Trophoblast cell (in vitro differentiated cells and primary cell): ENCODE data around the gene GRM8.

ENCODE experiments used
- DNase-seq, 2 donors: peaks; one replicate each; pipeline ENCODE4 v3.0.0-alpha.2; 2016
- H2AFZ ChIP-seq: 2 replicates; pipeline ENCODE4 v1.6.1; 2013; ENCODE audit warnings: low read length, moderate library complexity, mild to moderate bottlenecking; ENCODE audit not compliant: insufficient read depth, poor library complexity
- H2AK5ac ChIP-seq: 2 replicates; pipeline ENCODE4 v1.6.1; 2013; ENCODE audit warnings: mild to moderate bottlenecking, low read length
- H2BK120ac ChIP-seq: 2 replicates; pipeline ENCODE4 v1.6.1; 2013; ENCODE audit warnings: low read length, mild to moderate bottlenecking, moderate library complexity; ENCODE audit not compliant: insufficient read depth, poor library complexity
- H2BK12ac ChIP-seq: 2 replicates; pipeline ENCODE4 v1.6.1; 2013; ENCODE audit warnings: mild to moderate bottlenecking, low read length, moderate library complexity
- H2BK5ac ChIP-seq: 2 replicates; pipeline ENCODE4 v1.6.1; 2013; ENCODE audit warnings: low read length, low read depth, moderate library complexity, mild to moderate bottlenecking; ENCODE audit not compliant: poor library complexity
- H3K14ac ChIP-seq: 2 replicates; pipeline ENCODE4 v1.6.1; 2013; ENCODE audit warnings: mild to moderate bottlenecking, low read length
- H3K18ac ChIP-seq: 2 replicates; pipeline ENCODE4 v1.6.1; 2013; ENCODE audit warnings: mild to moderate bottlenecking, low read length
- H3K23ac ChIP-seq: 2 replicates; pipeline ENCODE4 v1.6.1; 2013; ENCODE audit warnings: low read length
- H3K27ac ChIP-seq: 2 replicates; pipeline ENCODE4 v1.5.1; 2013; ENCODE audit warnings: low read depth, mild to moderate bottlenecking, inconsistent platforms, low read length, moderate library complexity
- H3K27me3 ChIP-seq: 2 replicates; pipeline ENCODE4 v1.6.1; 2013; ENCODE audit warnings: inconsistent platforms, mild to moderate bottlenecking, low read length, moderate library complexity; ENCODE audit not compliant: insufficient read depth
- H3K36me3 ChIP-seq, 2 experiments: 1 replicate in 1 of 2; 2 replicates in 1 of 2; pipeline ENCODE4 v1.6.1; 2013; ENCODE audit warnings: low read length in 2 of 2, mild to moderate bottlenecking in 2 of 2, moderate library complexity in 1 of 2; ENCODE audit not compliant: insufficient read depth in 2 of 2, control insufficient read depth in 1 of 2
- H3K4ac ChIP-seq: 2 replicates; pipeline ENCODE4 v1.6.1; 2013; ENCODE audit warnings: low read depth, mild to moderate bottlenecking, low read length, moderate library complexity
- H3K4me1 ChIP-seq, 2 experiments: 1 replicate in 1 of 2; 2 replicates in 1 of 2; pipeline ENCODE4 v1.6.1; 2013; ENCODE audit warnings: low read length in 2 of 2, mild to moderate bottlenecking in 2 of 2, moderate library complexity in 1 of 2; ENCODE audit not compliant: insufficient read depth in 2 of 2, control insufficient read depth in 1 of 2
- H3K4me2 ChIP-seq: 2 replicates; pipeline ENCODE4 v1.6.1; 2013; ENCODE audit warnings: inconsistent platforms, mild to moderate bottlenecking, low read length, moderate library complexity
- H3K4me3 ChIP-seq: 2 replicates; pipeline ENCODE4 v1.5.1; 2013; ENCODE audit warnings: mild to moderate bottlenecking, low read depth, low read length, inconsistent platforms
- H3K79me1 ChIP-seq: one replicate; pipeline ENCODE4 v1.6.1; 2013; ENCODE audit warnings: low read length
- H3K79me2 ChIP-seq: 2 replicates; pipeline ENCODE4 v1.6.1; 2013; ENCODE audit warnings: low read length, mild to moderate bottlenecking; ENCODE audit not compliant: control insufficient read depth, insufficient read depth, poor library complexity
- H3K9ac ChIP-seq: 2 replicates; pipeline ENCODE4 v1.6.1; 2013; ENCODE audit warnings: mild to moderate bottlenecking, low read length
- H3K9me3 ChIP-seq: 2 replicates; pipeline ENCODE4 v1.6.1; 2013; ENCODE audit warnings: low read depth, mild to moderate bottlenecking, control low read depth, inconsistent platforms, low read length; ENCODE audit not compliant: insufficient read depth
- H4K12ac ChIP-seq: 2 replicates; pipeline ENCODE4 v1.6.1; 2013; ENCODE audit warnings: low read depth, mild to moderate bottlenecking, low read length, moderate library complexity
- H4K8ac ChIP-seq: 2 replicates; pipeline ENCODE4 v1.6.1; 2013; ENCODE audit warnings: low read depth, mild to moderate bottlenecking, low read length, moderate library complexity
- H4K91ac ChIP-seq: one replicate; pipeline ENCODE4 v1.6.1; 2013; ENCODE audit warnings: low read depth, mild to moderate bottlenecking, low read length, moderate library complexity
- WGBS: extraction: QIAGEN DNeasy Blood & Tissue Kit; methylation state at CpG from one replicate; pipeline ENCODE4 v1.1.7; 2013; ENCODE audit warnings: missing lambda C conversion rate; ENCODE audit not compliant: insufficient read length, insufficient coverage; ENCODE audit errors: extremely low coverage; 5-methylcytosine and 5-hydroxymethylcytosine counted together

GRM8 gene

GRCh38 chr7:127230192-127230925, 22.4 kb downstream of the GRM8 start:
- Histone ChIP-seq H4K12ac (no peak overlapping the region), H3K4ac (no peak overlapping the region), H3K36me3 (no peaks in the 10 kb centered on the region), H2BK120ac (no peak overlapping the region), H3K4me3 (no peak overlapping the region), H3K79me2 (no peaks in the 10 kb centered on the region), H2BK12ac (no peak overlapping the region), H3K4me2 (no peak overlapping the region), H2BK5ac (no peak overlapping the region), H3K23ac (no peak overlapping the region), H4K8ac (no peak overlapping the region), H4K91ac (no peak overlapping the region), H3K4me1 (no peaks in the 10 kb centered on the region), H3K9me3 (no peaks in the 10 kb centered on the region), H3K9ac (no peak overlapping the region), H3K14ac (no peak overlapping the region), H3K18ac (no peak overlapping the region), H3K27me3 (no peaks in the 10 kb centered on the region), H3K79me1 (no peaks in the 10 kb centered on the region), H3K27ac (no peak overlapping the region), H2AFZ (no peak overlapping the region), H2AK5ac (no peak overlapping the region)
- peak; percentile 78 to 90 for DNase-seq
- no CpG with 5 or more reads among the region's 3 CpGs for WGBS

- Histone ChIP-seq H3K23ac (no peak overlapping the region), H3K14ac (no peak overlapping the region), H4K8ac (no peak overlapping the region), H4K12ac (no peak overlapping the region), H3K4me3 (no peak overlapping the region), H3K27me3 (no peaks in the 10 kb centered on the region), H3K79me1 (no peaks in the 10 kb centered on the region), H3K79me2 (no peaks in the 10 kb centered on the region), H3K27ac (no peak overlapping the region), H3K4me2 (no peak overlapping the region), H3K9me3 (no peaks in the 10 kb centered on the region), H3K4me1 (no peaks in the 10 kb centered on the region), H2BK5ac (no peak overlapping the region), H3K18ac (no peak overlapping the region), H2AK5ac (no peak overlapping the region), H3K9ac (no peak overlapping the region), H2BK12ac (no peak overlapping the region), H3K36me3 (no peaks in the 10 kb centered on the region), H3K4ac (no peak overlapping the region), H2AFZ (no peak overlapping the region), H2BK120ac (no peak overlapping the region), H4K91ac (no peak overlapping the region)
- no peak for DNase-seq
- WGBS = no CpG with 5 or more reads among the region's 10 CpGs
Observed at GRCh38 chr7:127226685-127227374, 25.9 kb downstream of the GRM8 start.

- H3K79me1 ChIP-seq = no peaks in the 10 kb centered on the region
- H3K27me3 ChIP-seq = no peaks in the 10 kb centered on the region
- WGBS = no CpG with 5 or more reads among the region's 1 CpG
Observed at GRCh38 chr7:127221731-127222130, 31.0 kb downstream of the GRM8 start.

GRCh38 chr7:127214956-127215718, 37.6 kb downstream of the GRM8 start:
- H2AFZ ChIP-seq = no peak overlapping the region
- no CpG with 5 or more reads among the region's 4 CpGs for WGBS

More at GRCh38 chr7:127221731-127222130, 31.0 kb downstream of the GRM8 start:
- Histone ChIP-seq H2BK12ac (no peak overlapping the region), H3K27ac (no peak overlapping the region), H3K23ac (no peak overlapping the region), H3K4me1 (no peaks in the 10 kb centered on the region), H2BK120ac (no peak overlapping the region), H3K9me3 (no peaks in the 10 kb centered on the region), H3K4me3 (no peak overlapping the region), H3K4me2 (no peak overlapping the region), H2AK5ac (no peak overlapping the region), H2AFZ (no peak overlapping the region), H4K91ac (no peak overlapping the region), H3K36me3 (no peaks in the 10 kb centered on the region), H3K9ac (no peak overlapping the region), H3K4ac (no peak overlapping the region), H3K79me2 (no peaks in the 10 kb centered on the region), H4K12ac (no peak overlapping the region), H3K18ac (no peak overlapping the region), H2BK5ac (no peak overlapping the region), H4K8ac (no peak overlapping the region), H3K14ac (no peak overlapping the region)
- no peak for DNase-seq

More at GRCh38 chr7:127214956-127215718, 37.6 kb downstream of the GRM8 start:
- H2BK5ac ChIP-seq = no peak overlapping the region
- no peak overlapping the region for H3K4ac ChIP-seq
- no peaks in the 10 kb centered on the region for H3K27me3 ChIP-seq
- H3K4me3 ChIP-seq = no peak overlapping the region
- H4K12ac ChIP-seq = no peak overlapping the region
- H3K14ac ChIP-seq = no peak overlapping the region
- no peak overlapping the region for H4K8ac ChIP-seq
- H3K36me3 ChIP-seq = no peaks in the 10 kb centered on the region
- H2AK5ac ChIP-seq = no peak overlapping the region
- peak; percentile 73 to 89 for DNase-seq
- H3K27ac ChIP-seq = no peak overlapping the region
- H2BK120ac ChIP-seq = no peak overlapping the region
- H3K9me3 ChIP-seq = no peaks in the 10 kb centered on the region
- no peak overlapping the region for H4K91ac ChIP-seq
- H2BK12ac ChIP-seq = no peak overlapping the region
- H3K9ac ChIP-seq = no peak overlapping the region
- no peak overlapping the region for H3K4me2 ChIP-seq
- no peaks in the 10 kb centered on the region for H3K4me1 ChIP-seq
- no peaks in the 10 kb centered on the region for H3K79me2 ChIP-seq
- H3K18ac ChIP-seq = no peak overlapping the region
- no peaks in the 10 kb centered on the region for H3K79me1 ChIP-seq
- H3K23ac ChIP-seq = no peak overlapping the region
